HepG2 (cell line): Measurements from ENCODE around the gene UBAP1L. TPM values are rescaled to one million over a fixed set of nuclear protein-coding genes. Genes with fewer than 3 reads are reported as not detected.

Source experiments
- ATAC-seq: fragments of 200-7000 bp; cut with Tn5 transposase; 3 replicates; pipeline ENCODE4 v1.9.1; 2020; ENCODE audit warnings: mild to moderate bottlenecking, moderate library complexity
- BruUV-seq: library from RNA; stranded (reverse); fragments of 400-500 nt; replicated peaks from 2 replicates; lab custom pipeline; 2021; lab: Mats Ljungman, UMichigan
- CTCF ChIA-PET: fragments of 300-600 bp; formaldehyde crosslinking; extraction: SDS; loops from one replicate; lab custom pipeline; 2021; ENCODE audit warnings: low total read pairs, inconsistent platforms, low intra/inter-chr PET ratio; lab: Yijun Ruan, JAX
- POLR2A ChIA-PET: fragments of 350-600 bp; sonication (Branson Sonifier 250); formaldehyde crosslinking; loops from one replicate; lab custom pipeline; 2020; ENCODE audit warnings: antibody characterized with exemption, inconsistent platforms; lab: Yijun Ruan, JAX
- DNase-seq: peaks from one replicate; pipeline ENCODE4 v3.0.0-alpha.2; 2015; ENCODE audit warnings: low spot score
- FAIRE-seq: peaks from 3 replicates; lab custom pipeline; 2011; peaks lifted over from hg19 to GRCh38; lab: Jason Lieb, UNC
- H2AFZ ChIP-seq: one replicate; pipeline ENCODE4 v1.6.1; 2011; ENCODE audit warnings: low read length, inconsistent platforms
- H3K27ac ChIP-seq: fragments of 300-600 bp; 3 replicates; pipeline ENCODE4 v1.8.0; 2011; ENCODE audit warnings: mixed run types, mild to moderate bottlenecking, mixed read lengths, low read length, inconsistent platforms; ENCODE audit not compliant: insufficient read depth; ENCODE audit errors: extremely low read length
- H3K27me3 ChIP-seq, 2 experiments: fragments of 200-600 bp in 1 of 2; 2 replicates in 1 of 2; 3 replicates in 1 of 2; pipeline versions ENCODE4 v1.6.0 to v1.8.0; 2011; ENCODE audit warnings: low read length in 2 of 2, mild to moderate bottlenecking in 2 of 2, moderate library complexity in 2 of 2, inconsistent platforms in 1 of 2; ENCODE audit not compliant: insufficient read depth in 2 of 2, control insufficient read depth in 1 of 2
- H3K36me3 ChIP-seq, 2 experiments: fragments of 200-600 bp in 1 of 2; replicated peaks in 1 of 2; 2 replicates in 1 of 2; 3 replicates in 1 of 2; pipeline versions ENCODE4 v1.5.1 to v1.8.0; 2011; ENCODE audit warnings: low read length in 2 of 2, inconsistent platforms in 1 of 2; ENCODE audit not compliant: insufficient read depth in 2 of 2, control insufficient read depth in 1 of 2
- H3K4me1 ChIP-seq: 2 replicates; pipeline ENCODE4 v1.5.1; 2012; ENCODE audit warnings: low read length, inconsistent platforms; ENCODE audit not compliant: insufficient read depth
- H3K4me2 ChIP-seq: 2 replicates; pipeline ENCODE4 v1.6.0; 2011; ENCODE audit warnings: low read depth, low read length, inconsistent platforms
- H3K4me3 ChIP-seq, 3 experiments: fragments of 200-600 bp in 1 of 3; sonication (generic), shearing (Covaris generic) in 1 of 3; replicated peaks in 1 of 3; 2 replicates each; pipeline ENCODE4 v1.5.1; 2011 to 2016; ENCODE audit warnings: low read length in 3 of 3, inconsistent platforms in 2 of 3, low read depth in 2 of 3, mild to moderate bottlenecking in 2 of 3, control low read depth in 1 of 3, mixed read lengths in 1 of 3; ENCODE audit not compliant: insufficient read depth in 1 of 3
- H3K79me2 ChIP-seq: one replicate; pipeline ENCODE4 v1.6.1; 2011; ENCODE audit warnings: low read length, inconsistent platforms; ENCODE audit not compliant: insufficient read depth
- H3K9ac ChIP-seq: 2 replicates; pipeline ENCODE4 v1.6.0; 2011; ENCODE audit warnings: mild to moderate bottlenecking, low read depth, low read length, inconsistent platforms; ENCODE audit not compliant: insufficient read depth
- H3K9me3 ChIP-seq: 2 replicates; pipeline ENCODE4 v1.5.1; 2012; ENCODE audit warnings: mild to moderate bottlenecking, low read length
- H4K20me1 ChIP-seq: 2 replicates; pipeline ENCODE4 v1.6.0; 2011; ENCODE audit warnings: inconsistent platforms, mild to moderate bottlenecking, low read length, moderate library complexity; ENCODE audit not compliant: insufficient read depth
- FOXO4 ChIP-seq: sonication (generic); formaldehyde crosslinking; conservative IDR thresholded peaks from 2 replicates; pipeline ENCODE4 v1.8.1; 2023; ENCODE audit warnings: missing genetic modification reagents
- HNF4A ChIP-seq: sonication (generic); formaldehyde crosslinking; IDR thresholded peaks from 2 replicates; pipeline ENCODE4 v1.4.0; 2020; ENCODE audit warnings: missing genetic modification reagents
- KDM6A ChIP-seq: IDR thresholded peaks from 2 replicates; pipeline ENCODE4 v1.6.1; 2016; ENCODE audit warnings: low read depth
- MEF2D ChIP-seq: sonication (generic); formaldehyde crosslinking; IDR thresholded peaks from 2 replicates; pipeline ENCODE4 v1.5.1; 2020; ENCODE audit warnings: mild to moderate bottlenecking, missing genetic modification reagents
- RFXAP ChIP-seq: sonication (generic); formaldehyde crosslinking; IDR thresholded peaks from 2 replicates; pipeline ENCODE4 v1.4.0; 2020; ENCODE audit warnings: missing genetic modification reagents, borderline replicate concordance
- SMAD9 ChIP-seq: sonication (generic); formaldehyde crosslinking; IDR thresholded peaks from 2 replicates; pipeline ENCODE4 v1.5.1; 2020; ENCODE audit warnings: mild to moderate bottlenecking, missing genetic modification reagents
- TEAD3 ChIP-seq: optimal IDR thresholded peaks from 2 replicates; pipeline ENCODE3; 2016; ENCODE audit warnings: borderline replicate concordance
- ZFP41 ChIP-seq: sonication (generic); formaldehyde crosslinking; IDR thresholded peaks from 2 replicates; pipeline ENCODE4 v1.4.0; 2020; ENCODE audit warnings: mild to moderate bottlenecking, missing genetic modification reagents, borderline replicate concordance
- ZMYM2 ChIP-seq: sonication (generic); formaldehyde crosslinking; IDR thresholded peaks from 2 replicates; pipeline ENCODE4 v1.8.0; 2022; ENCODE audit warnings: mild to moderate bottlenecking, missing genetic modification reagents
- ZNF20 ChIP-seq: sonication (generic); formaldehyde crosslinking; IDR thresholded peaks from 2 replicates; pipeline ENCODE4 v1.4.0; 2020; ENCODE audit warnings: mild to moderate bottlenecking, moderate library complexity, missing genetic modification reagents
- ZNF335 ChIP-seq: sonication (generic); formaldehyde crosslinking; IDR thresholded peaks from 2 replicates; pipeline ENCODE4 v1.4.0; 2020; ENCODE audit warnings: missing genetic modification reagents
- ZNF609 ChIP-seq: sonication (generic); formaldehyde crosslinking; IDR thresholded peaks from 2 replicates; pipeline ENCODE4 v1.4.0; 2020; ENCODE audit warnings: mild to moderate bottlenecking, missing genetic modification reagents, borderline replicate concordance
- ZNF766 ChIP-seq: sonication (generic); formaldehyde crosslinking; IDR thresholded peaks from 2 replicates; pipeline ENCODE4 v1.5.0; 2020; ENCODE audit warnings: missing genetic modification reagents, borderline replicate concordance
- WGBS: methylation state at CpG from one replicate; pipeline ENCODE4 v1.1.6; 2017; ENCODE audit warnings: low lambda C conversion rate; 5-methylcytosine and 5-hydroxymethylcytosine counted together
- in situ Hi-C: cut with HindIII; loops from 2 replicates; pipeline ENCODE4 v1.10.0; 2017; ENCODE audit warnings: low pct_unique_long_range_greater_than_20kb; ENCODE audit not compliant: extremely low pct_ligation_motif_present
- intact Hi-C: fragments of 100-400 bp; cut with micrococcal nuclease; formaldehyde crosslinking; loops from one replicate; pipeline ENCODE4 v1.10.0; 2022; ENCODE audit not compliant: unreplicated experiment
- polyA plus RNA-seq, 8 experiments: library from polyadenylated mRNA; depleted of rRNA in 3 of 8; stranded (reverse) in 7 of 8; unstranded in 1 of 8; fragments of >200 nt; fragmentation: Illumina TruSeq in 4 of 8; extraction: Trizol in 4 of 8; gene quantifications; 2 replicates each; pipeline versions ENCODE4 v1.2.1 to v1.2.3, GENCODE V29; 2011 to 2016; ENCODE audit warnings: low read depth in 4 of 8, missing spikeins in 1 of 8, mixed read lengths in 1 of 8; ENCODE audit not compliant: insufficient read depth in 1 of 8
- total RNA-seq, 5 experiments: library from RNA; depleted of rRNA; stranded (reverse); fragments of >200 nt; fragmentation: Illumina TruSeq; extraction: Trizol; gene quantifications; 2 replicates each; pipeline ENCODE4 v1.2.3, GENCODE V29; 2016; ENCODE audit warnings: low read depth in 1 of 5

The UBAP1L gene
- total and polyA plus RNA-seq, 2 of the 13 experiments (the other 11 are each of a cell fraction or from before 2014, with no cell fraction given): 0.86 to 1.4 TPM

- no TSS peak for BruUV-seq
- Histone ChIP-seq H3K9ac (no peak overlapping the region), H4K20me1 (no peaks in the 10 kb centered on the region), H3K9me3 (no peaks in the 10 kb centered on the region), H3K79me2 (no peaks in the 10 kb centered on the region), H3K4me1 (peaks cover 44% of the 10 kb centered on the region), H3K27me3 (peaks cover 1 to 23% of the 10 kb centered on the region in 2 experiments; a peak in 4 of 5 replicates), H3K4me3 (no peak overlapping the region), H3K4me2 (no peak overlapping the region), H3K36me3 (no peaks in the 10 kb centered on the region), H2AFZ (no peak overlapping the region), H3K27ac (no peak overlapping the region)
- DNase-seq (no peak), FAIRE-seq (no peak), ATAC-seq (no peak)
- in situ Hi-C loops (no loop called here), intact Hi-C loops (no loop called here)
- TF ChIP-seq SMAD9 (CRISPR knock-in tag): no peak
- TF ChIP-seq RFXAP (CRISPR knock-in tag): no peak
- no peak for TF ChIP-seq ZMYM2 (CRISPR knock-in tag)
- no peak for TF ChIP-seq ZNF766 (CRISPR knock-in tag)
- no peak for TF ChIP-seq ZNF609 (CRISPR knock-in tag)
- no peak for TF ChIP-seq TEAD3 (CRISPR knock-in tag)
- TF ChIP-seq KDM6A (CRISPR knock-in tag): no peak
- TF ChIP-seq ZNF20: no peak
- TF ChIP-seq ZFP41 (CRISPR knock-in tag): no peak
- TF ChIP-seq MEF2D (CRISPR knock-in tag): no peak
- TF ChIP-seq FOXO4 (CRISPR knock-in tag): no peak
- no peak for TF ChIP-seq ZNF335 (CRISPR knock-in tag)
- TF ChIP-seq HNF4A: no peak
- ChIA-PET POLR2A (no interaction called here), CTCF (no interaction called here)
- WGBS: 39% methylated on average over 9 of the region's 9 CpGs
These were observed 48.2 kb downstream of the UBAP1L start for GRCh38 chr15:65066635-65067316.
